Limb (tissue), 2 donors: Measurements from ENCODE around the gene SLC28A1.

ENCODE experiments used
- DNase-seq, 2 donors: peaks; one replicate each; pipeline ENCODE4 v3.0.0-alpha.2; 2016; ENCODE audit errors: extremely low spot score in 2 of 2

The SLC28A1 gene

GRCh38 chr15:84886211-84886983, 1.9 kb downstream of the SLC28A1 start:
- DNase-seq: no peak

GRCh38 chr15:84886984-84887299, 2.5 kb downstream of the SLC28A1 start:
- DNase-seq: no peak

GRCh38 chr15:84887938-84888337, 3.5 kb downstream of the SLC28A1 start:
- no peak for DNase-seq

GRCh38 chr15:84888639-84889038, 4.2 kb downstream of the SLC28A1 start:
- DNase-seq: no peak

- no peak for DNase-seq
Measured at GRCh38 chr15:84889313-84889990, 5.0 kb downstream of the SLC28A1 start.

- DNase-seq: no peak
Measured at GRCh38 chr15:84889991-84890669, 5.7 kb downstream of the SLC28A1 start.

GRCh38 chr15:84890670-84891162, 6.3 kb downstream of the SLC28A1 start:
- no peak for DNase-seq

- no peak for DNase-seq
Measured at GRCh38 chr15:84891339-84891738, 6.9 kb downstream of the SLC28A1 start.

GRCh38 chr15:84892786-84893307, 8.4 kb downstream of the SLC28A1 start:
- no peak for DNase-seq

- no peak for DNase-seq
Measured at GRCh38 chr15:84893607-84894006, 9.1 kb downstream of the SLC28A1 start.

- no peak for DNase-seq
Measured at GRCh38 chr15:84894736-84895425, 10.4 kb downstream of the SLC28A1 start.

- DNase-seq: no peak
Measured at GRCh38 chr15:84898761-84899160, 14.3 kb downstream of the SLC28A1 start.

- DNase-seq: no peak
Measured at GRCh38 chr15:84899750-84900149, 15.3 kb downstream of the SLC28A1 start.

GRCh38 chr15:84901540-84901939, 17.1 kb downstream of the SLC28A1 start:
- DNase-seq: no peak

- no peak for DNase-seq
Measured at GRCh38 chr15:84903751-84904150, 19.3 kb downstream of the SLC28A1 start.

GRCh38 chr15:84904419-84904818, 20.0 kb downstream of the SLC28A1 start:
- peak in 1 of 2 donors; percentile 25 for DNase-seq

GRCh38 chr15:84905016-84905916, 20.8 kb downstream of the SLC28A1 start:
- no peak for DNase-seq

GRCh38 chr15:84907731-84908130, 23.3 kb downstream of the SLC28A1 start:
- no peak for DNase-seq

GRCh38 chr15:84908564-84908963, 24.1 kb downstream of the SLC28A1 start:
- DNase-seq: no peak

- no peak for DNase-seq
Measured at GRCh38 chr15:84909029-84909428, 24.6 kb downstream of the SLC28A1 start.

- DNase-seq: no peak
Measured at GRCh38 chr15:84909782-84910181, 25.3 kb downstream of the SLC28A1 start.
